Measurements from ENCODE around the gene CMC2. TPM values are rescaled to one million over a fixed set of nuclear protein-coding genes. Genes with fewer than 3 reads are reported as not detected.

The CMC2 gene
- polyA plus RNA-seq, 3 donors from 2014 or later: 89.9 to 132 (median 113) TPM

DNA sequence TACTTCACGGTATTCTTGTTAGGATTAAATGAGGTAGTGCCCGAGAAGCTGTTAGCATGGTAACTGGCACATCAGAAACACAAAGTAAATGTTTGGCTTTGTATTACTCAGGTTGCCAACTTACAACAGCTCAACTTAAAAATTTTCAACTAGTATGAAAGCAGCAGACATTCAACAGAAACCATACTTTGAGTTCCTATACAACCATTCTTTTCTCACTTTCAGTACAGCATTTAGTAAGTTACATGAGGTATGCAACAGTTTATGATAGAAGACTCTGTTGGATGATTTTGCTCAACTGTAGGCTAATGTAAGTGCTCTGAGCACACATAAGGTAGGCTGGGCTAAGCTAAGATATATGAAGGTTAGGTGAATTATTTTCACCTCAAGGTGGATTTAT lies 8.0 kb upstream of the CMC2 start:
- no peak overlapping the region for H3K27ac Mint-ChIP-seq
- DNase-seq: no peak

GRCh38 chr16:81012974-81013373 lies 6.3 kb upstream of the CMC2 start:
- peaks cover 0 to 9% (median 2%) of the 10 kb centered on the region in 3 donors for H3K27me3 Mint-ChIP-seq (ENCODE audit: low read depth in 3 of 3)
- peak overlapping the region in 1 of 6 donors; percentile 62 for H3K27ac Mint-ChIP-seq
- peaks cover 4 to 12% (median 7%) of the 10 kb centered on the region in 3 donors for H3K36me3 Mint-ChIP-seq
- H3K4me1 Mint-ChIP-seq: peaks cover 6 to 11% of the 10 kb centered on the region in 2 donors
- no peak for DNase-seq
- H3K4me3 Mint-ChIP-seq: no peak overlapping the region
- no peaks in the 10 kb centered on the region for H3K9me3 Mint-ChIP-seq

More for the DNA sequence above, 8.0 kb upstream of the CMC2 start:
- Mint-ChIP-seq H3K36me3 (peaks cover 4 to 15% (median 12%) of the 10 kb centered on the region in 3 donors), H3K27me3 (ENCODE audit: low read depth in 3 of 3) (peaks cover 0 to 4% (median 2%) of the 10 kb centered on the region in 3 donors), H3K4me1 (peaks cover 0 to under 1% of the 10 kb centered on the region in 2 donors), H3K4me3 (no peak overlapping the region), H3K9me3 (no peaks in the 10 kb centered on the region)

DNA sequence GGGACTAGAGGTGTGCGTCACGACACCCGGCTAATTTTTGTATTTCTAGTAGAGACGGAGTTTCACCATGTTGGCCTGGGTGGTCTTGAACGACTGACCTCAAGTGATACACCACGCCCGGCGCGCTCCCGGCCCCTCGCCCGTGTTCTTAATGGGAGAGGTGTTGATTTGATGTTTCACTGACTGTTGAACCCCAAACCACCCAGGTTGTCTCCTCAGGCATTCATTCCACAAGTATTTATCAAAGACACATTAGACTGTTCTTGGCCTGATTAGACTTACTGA lies 1.8 kb upstream of the CMC2 start:
- Mint-ChIP-seq H3K27ac (peak overlapping the region; percentile 98 to 100 (median 100)), H3K4me1 (peaks cover 38 to 46% of the 10 kb centered on the region in 2 donors), H3K27me3 (ENCODE audit: low read depth in 3 of 3) (peaks cover 18 to 34% (median 22%) of the 10 kb centered on the region in 3 donors), H3K9me3 (no peaks in the 10 kb centered on the region), H3K36me3 (peaks cover 0 to 9% (median 3%) of the 10 kb centered on the region in 3 donors), H3K4me3 (peak overlapping the region; percentile 88 to 100 (median 98))
- DNase-seq: peak in 1 of 3 donors; percentile 1

GRCh38 chr16:81006211-81006812 lies 373 bp downstream of the CMC2 start:
- Mint-ChIP-seq H3K4me3 (peak overlapping the region; percentile 88 to 100 (median 98)), H3K27me3 (ENCODE audit: low read depth in 3 of 3) (peaks cover 18 to 35% (median 22%) of the 10 kb centered on the region in 3 donors), H3K27ac (peak overlapping the region; percentile 98 to 100 (median 100)), H3K36me3 (peaks cover 0 to 6% (median 0%) of the 10 kb centered on the region in 3 donors), H3K9me3 (no peaks in the 10 kb centered on the region), H3K4me1 (peaks cover 45 to 54% of the 10 kb centered on the region in 2 donors)
- no peak for DNase-seq

DNA sequence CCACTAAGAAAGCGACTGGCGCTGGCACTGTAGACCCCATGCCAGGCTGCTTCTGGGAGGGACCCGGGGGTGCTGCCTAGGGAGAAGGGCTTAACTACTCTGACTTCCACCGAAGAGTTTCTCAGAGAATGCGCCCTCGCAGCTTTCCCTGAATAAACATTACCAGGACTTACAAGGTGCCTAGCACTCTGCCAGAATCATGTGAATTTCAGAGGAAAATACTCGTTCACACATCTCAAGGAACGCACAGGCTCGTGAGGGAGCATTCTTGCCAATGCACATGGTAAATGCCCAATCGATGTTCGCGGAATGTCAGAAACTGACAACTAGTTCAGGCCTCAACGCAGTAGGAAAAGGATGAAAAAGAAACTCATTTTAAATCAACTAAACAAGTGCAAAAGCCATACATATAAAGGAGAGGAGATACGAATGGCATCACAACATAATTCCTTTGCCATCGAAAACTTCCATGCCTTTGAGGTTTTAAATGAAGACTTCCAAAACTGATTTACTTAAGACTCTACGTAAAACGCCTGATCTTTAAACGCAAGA lies 999 bp downstream of the CMC2 start:
- peak overlapping the region; percentile 88 to 100 (median 98) for H3K4me3 Mint-ChIP-seq
- peak in 1 of 3 donors; percentile 5 for DNase-seq
- no peaks in the 10 kb centered on the region for H3K9me3 Mint-ChIP-seq
- H3K27ac Mint-ChIP-seq: peak overlapping the region; percentile 98 to 100 (median 100)
- H3K27me3 Mint-ChIP-seq (ENCODE audit: low read depth in 3 of 3): peaks cover 18 to 32% (median 22%) of the 10 kb centered on the region in 3 donors
- H3K4me1 Mint-ChIP-seq: peaks cover 45 to 54% of the 10 kb centered on the region in 2 donors
- H3K36me3 Mint-ChIP-seq: peaks cover 0 to under 1% (median 0%) of the 10 kb centered on the region in 3 donors

DNA sequence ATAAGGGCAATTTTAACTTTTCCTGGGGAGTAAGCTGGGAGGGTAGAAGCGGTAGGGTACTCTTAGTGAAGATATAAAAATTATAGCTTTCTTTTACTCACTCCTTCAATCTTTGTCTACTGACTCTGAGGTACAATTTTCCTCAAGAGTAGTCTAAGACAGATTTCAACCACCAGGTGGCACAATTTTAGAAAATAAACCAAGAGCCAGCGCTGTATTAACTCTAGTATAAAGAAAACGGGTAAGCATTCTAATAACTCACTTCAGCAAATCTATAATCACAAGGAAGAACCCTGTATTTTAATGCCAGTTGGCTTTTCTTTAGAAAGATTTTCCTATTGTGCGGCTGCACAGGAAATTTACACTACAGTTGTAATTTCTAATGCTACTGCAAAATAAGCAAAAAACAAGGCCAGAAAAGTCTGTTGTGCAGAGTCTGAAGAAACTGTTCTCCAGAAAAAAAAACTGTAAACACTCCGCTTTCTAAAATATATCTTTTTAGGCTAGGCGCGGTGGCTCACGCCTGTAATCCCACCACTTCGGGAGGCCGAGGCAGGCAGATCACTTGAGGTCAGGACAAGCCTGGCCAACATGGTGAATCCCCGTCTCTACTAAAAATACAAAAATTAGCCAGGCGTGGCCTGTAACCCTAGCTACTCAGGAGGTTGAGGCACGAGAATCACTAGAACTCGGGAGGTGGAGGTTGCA lies 1.9 kb downstream of the CMC2 start:
- peak overlapping the region; percentile 84 to 100 (median 92) for H3K27ac Mint-ChIP-seq
- no peaks in the 10 kb centered on the region for H3K36me3 Mint-ChIP-seq
- H3K4me3 Mint-ChIP-seq: peak overlapping the region; percentile 76 to 100 (median 83)
- peaks cover 46 to 54% of the 10 kb centered on the region in 2 donors for H3K4me1 Mint-ChIP-seq
- peak; percentile 54 to 59 (median 56) for DNase-seq
- peaks cover 16 to 31% (median 22%) of the 10 kb centered on the region in 3 donors for H3K27me3 Mint-ChIP-seq (ENCODE audit: low read depth in 3 of 3)
- no peaks in the 10 kb centered on the region for H3K9me3 Mint-ChIP-seq

- H3K27me3 Mint-ChIP-seq (ENCODE audit: low read depth in 3 of 3): peaks cover 16 to 30% (median 22%) of the 10 kb centered on the region in 3 donors
- H3K27ac Mint-ChIP-seq: peak overlapping the region; percentile 1 to 100 (median 90)
- no peaks in the 10 kb centered on the region for H3K9me3 Mint-ChIP-seq
- H3K4me3 Mint-ChIP-seq: peak overlapping the region; percentile 76 to 100 (median 83)
- DNase-seq: peak in 1 of 3 donors; percentile 23
- H3K36me3 Mint-ChIP-seq: no peaks in the 10 kb centered on the region
- H3K4me1 Mint-ChIP-seq: peaks cover 55 to 56% of the 10 kb centered on the region in 2 donors
Measured at GRCh38 chr16:81003610-81004460, 2.9 kb downstream of the CMC2 start.

GRCh38 chr16:81003064-81003463 lies 3.6 kb downstream of the CMC2 start:
- H3K36me3 Mint-ChIP-seq: no peaks in the 10 kb centered on the region
- no peak for DNase-seq

GRCh38 chr16:81001330-81001729 lies 5.4 kb downstream of the CMC2 start:
- Mint-ChIP-seq H3K36me3 (no peaks in the 10 kb centered on the region), H3K4me1 (peaks cover 59 to 69% of the 10 kb centered on the region in 2 donors), H3K27me3 (ENCODE audit: low read depth in 3 of 3) (peaks cover 4 to 14% (median 8%) of the 10 kb centered on the region in 3 donors), H3K27ac (no peak overlapping the region), H3K9me3 (no peaks in the 10 kb centered on the region), H3K4me3 (no peak overlapping the region)
- no peak for DNase-seq

More at GRCh38 chr16:81003064-81003463, 3.6 kb downstream of the CMC2 start:
- Mint-ChIP-seq H3K4me3 (peak overlapping the region in 2 of 5 donors; percentile 2 to 100), H3K27me3 (ENCODE audit: low read depth in 3 of 3) (peaks cover 16 to 26% (median 22%) of the 10 kb centered on the region in 3 donors), H3K4me1 (peaks cover 54 to 60% of the 10 kb centered on the region in 2 donors), H3K9me3 (no peaks in the 10 kb centered on the region), H3K27ac (peak overlapping the region in 5 of 6 donors; percentile 1 to 94 (median 88))

GRCh38 chr16:81000873-81001272 lies 5.8 kb downstream of the CMC2 start:
- Mint-ChIP-seq H3K36me3 (no peaks in the 10 kb centered on the region), H3K9me3 (no peaks in the 10 kb centered on the region), H3K4me3 (no peak overlapping the region), H3K27me3 (ENCODE audit: low read depth in 3 of 3) (peaks cover 0 to 9% (median 4%) of the 10 kb centered on the region in 3 donors), H3K4me1 (peaks cover 55 to 64% of the 10 kb centered on the region in 2 donors), H3K27ac (no peak overlapping the region)
- no peak for DNase-seq

- Mint-ChIP-seq H3K9me3 (no peaks in the 10 kb centered on the region), H3K4me3 (peak overlapping the region; percentile 25 to 99 (median 97)), H3K27me3 (ENCODE audit: low read depth in 3 of 3) (peaks cover 0 to 3% (median 0%) of the 10 kb centered on the region in 3 donors), H3K4me1 (peaks cover 30 to 38% of the 10 kb centered on the region in 2 donors), H3K27ac (peak overlapping the region in 5 of 6 donors; percentile 64 to 99 (median 98)), H3K36me3 (no peaks in the 10 kb centered on the region)
- no peak for DNase-seq
Measured at GRCh38 chr16:80997964-80998620, 8.6 kb downstream of the CMC2 start.

- peaks cover 0 to 2% (median 0%) of the 10 kb centered on the region in 3 donors for H3K27me3 Mint-ChIP-seq (ENCODE audit: low read depth in 3 of 3)
- DNase-seq: peak; percentile 7 to 34 (median 27)
- peak overlapping the region; percentile 88 to 99 (median 97) for H3K4me3 Mint-ChIP-seq
- H3K9me3 Mint-ChIP-seq: no peaks in the 10 kb centered on the region
- H3K36me3 Mint-ChIP-seq: no peaks in the 10 kb centered on the region
- peak overlapping the region; percentile 92 to 99 (median 96) for H3K27ac Mint-ChIP-seq
- H3K4me1 Mint-ChIP-seq: peaks cover 28 to 38% of the 10 kb centered on the region in 2 donors
Measured at GRCh38 chr16:80997139-80997798, 9.4 kb downstream of the CMC2 start.
